MG63 (cell line): ENCODE measurements around the gene SCUBE1. TPM values are rescaled to one million over a fixed set of nuclear protein-coding genes. Genes with fewer than 3 reads are reported as not detected.

Experiments
- DNase-seq: peaks from one replicate; pipeline ENCODE4 v3.0.0-alpha.2; 2020
- H3K27me3 ChIP-seq: fragments of 250-450 bp; sonication (Bioruptor Pico); 2 replicates; pipeline ENCODE4 v1.5.1; 2020; ENCODE audit warnings: mild to moderate bottlenecking, moderate library complexity
- H3K36me3 ChIP-seq: fragments of 250-450 bp; sonication (Bioruptor Pico); 2 replicates; pipeline ENCODE4 v1.5.1; 2020; ENCODE audit warnings: mild to moderate bottlenecking, moderate library complexity
- H3K4me3 ChIP-seq: fragments of 250-450 bp; sonication (Bioruptor Pico); 2 replicates; pipeline ENCODE4 v1.5.1; 2020; ENCODE audit warnings: mild to moderate bottlenecking, moderate library complexity
- H3K9me3 ChIP-seq: fragments of 250-450 bp; sonication (Bioruptor Pico); 2 replicates; pipeline ENCODE4 v1.5.1; 2020; ENCODE audit warnings: mild to moderate bottlenecking, moderate library complexity
- total RNA-seq: library from RNA; depleted of rRNA; stranded (reverse); fragments of >200 nt; shearing (Covaris generic); gene quantifications from 2 replicates; pipeline ENCODE4 v1.2.3, GENCODE V29; 2014; ENCODE audit warnings: low replicate concordance

The SCUBE1 gene
- total RNA-seq, 1 experiment from 2014 or later = 0.16 TPM

GRCh38 chr22:43211941-43212433 is 131.2 kb downstream of the SCUBE1 start:
- DNase-seq = no peak

GRCh38 chr22:43210631-43211515 is 132.3 kb downstream of the SCUBE1 start:
- Histone ChIP-seq H3K4me3 (no peak overlapping the region), H3K27me3 (no peaks in the 10 kb centered on the region), H3K9me3 (no peaks in the 10 kb centered on the region), H3K36me3 (no peaks in the 10 kb centered on the region)
- DNase-seq = no peak

More at GRCh38 chr22:43211941-43212433, 131.2 kb downstream of the SCUBE1 start:
- no peaks in the 10 kb centered on the region for H3K27me3 ChIP-seq
- no peaks in the 10 kb centered on the region for H3K9me3 ChIP-seq
- H3K4me3 ChIP-seq = no peak overlapping the region
- H3K36me3 ChIP-seq = no peaks in the 10 kb centered on the region

- H3K36me3 ChIP-seq = no peaks in the 10 kb centered on the region
- no peak overlapping the region for H3K4me3 ChIP-seq
- DNase-seq = no peak
- H3K9me3 ChIP-seq = no peaks in the 10 kb centered on the region
- no peaks in the 10 kb centered on the region for H3K27me3 ChIP-seq
Observed at GRCh38 chr22:43209971-43210370, 133.2 kb downstream of the SCUBE1 start.

- Histone ChIP-seq H3K4me3 (no peak overlapping the region), H3K9me3 (no peaks in the 10 kb centered on the region), H3K36me3 (no peaks in the 10 kb centered on the region), H3K27me3 (no peaks in the 10 kb centered on the region)
- DNase-seq = no peak
Observed at GRCh38 chr22:43209523-43209890, 133.7 kb downstream of the SCUBE1 start.

- no peak overlapping the region for H3K4me3 ChIP-seq
- H3K9me3 ChIP-seq = no peaks in the 10 kb centered on the region
- no peaks in the 10 kb centered on the region for H3K36me3 ChIP-seq
- no peaks in the 10 kb centered on the region for H3K27me3 ChIP-seq
- DNase-seq = no peak
Observed at GRCh38 chr22:43208703-43209522, 134.3 kb downstream of the SCUBE1 start.

GRCh38 chr22:43207849-43208702 is 135.1 kb downstream of the SCUBE1 start:
- H3K9me3 ChIP-seq = no peaks in the 10 kb centered on the region
- no peak overlapping the region for H3K4me3 ChIP-seq
- no peaks in the 10 kb centered on the region for H3K27me3 ChIP-seq
- no peaks in the 10 kb centered on the region for H3K36me3 ChIP-seq
- DNase-seq = no peak

- no peak for DNase-seq
- H3K9me3 ChIP-seq = no peaks in the 10 kb centered on the region
- no peaks in the 10 kb centered on the region for H3K36me3 ChIP-seq
- H3K4me3 ChIP-seq = no peak overlapping the region
- no peaks in the 10 kb centered on the region for H3K27me3 ChIP-seq
Observed at GRCh38 chr22:43207386-43207785, 135.8 kb downstream of the SCUBE1 start.

- Histone ChIP-seq H3K27me3 (no peaks in the 10 kb centered on the region), H3K36me3 (no peaks in the 10 kb centered on the region), H3K4me3 (no peak overlapping the region)
Observed at GRCh38 chr22:43206509-43207161, 136.5 kb downstream of the SCUBE1 start.

GRCh38 chr22:43205748-43206508 is 137.2 kb downstream of the SCUBE1 start:
- H3K36me3 ChIP-seq = no peaks in the 10 kb centered on the region
- DNase-seq = no peak
- H3K4me3 ChIP-seq = no peak overlapping the region
- H3K27me3 ChIP-seq = no peaks in the 10 kb centered on the region
- H3K9me3 ChIP-seq = no peaks in the 10 kb centered on the region

More at GRCh38 chr22:43206509-43207161, 136.5 kb downstream of the SCUBE1 start:
- H3K9me3 ChIP-seq = no peaks in the 10 kb centered on the region
- no peak for DNase-seq

GRCh38 chr22:43205261-43205691 is 137.9 kb downstream of the SCUBE1 start:
- Histone ChIP-seq H3K27me3 (no peaks in the 10 kb centered on the region), H3K4me3 (no peak overlapping the region), H3K9me3 (no peaks in the 10 kb centered on the region), H3K36me3 (no peaks in the 10 kb centered on the region)
- DNase-seq = no peak

- no peaks in the 10 kb centered on the region for H3K27me3 ChIP-seq
- no peaks in the 10 kb centered on the region for H3K36me3 ChIP-seq
- no peaks in the 10 kb centered on the region for H3K9me3 ChIP-seq
- no peak overlapping the region for H3K4me3 ChIP-seq
- DNase-seq = no peak
Observed at GRCh38 chr22:43203471-43203981, 139.6 kb downstream of the SCUBE1 start.

- no peak overlapping the region for H3K4me3 ChIP-seq
- no peaks in the 10 kb centered on the region for H3K27me3 ChIP-seq
- H3K36me3 ChIP-seq = no peaks in the 10 kb centered on the region
- DNase-seq = no peak
- H3K9me3 ChIP-seq = no peaks in the 10 kb centered on the region
Observed at GRCh38 chr22:43202756-43203410, 140.3 kb downstream of the SCUBE1 start.

GRCh38 chr22:43202326-43202725 is 140.8 kb downstream of the SCUBE1 start:
- DNase-seq = no peak
- Histone ChIP-seq H3K9me3 (no peaks in the 10 kb centered on the region), H3K36me3 (no peaks in the 10 kb centered on the region), H3K27me3 (no peaks in the 10 kb centered on the region), H3K4me3 (no peak overlapping the region)

GRCh38 chr22:43201486-43202219 is 141.5 kb downstream of the SCUBE1 start:
- Histone ChIP-seq H3K27me3 (no peaks in the 10 kb centered on the region), H3K9me3 (no peaks in the 10 kb centered on the region)

More at GRCh38 chr22:43201486-43202219, 141.5 kb downstream of the SCUBE1 start:
- H3K36me3 ChIP-seq = no peaks in the 10 kb centered on the region
- no peak overlapping the region for H3K4me3 ChIP-seq
- no peak for DNase-seq
